Endothelial cell of umbilical vein (primary cell): ENCODE results near the gene CERKL. TPM values are rescaled to one million over a fixed set of nuclear protein-coding genes. Genes with fewer than 3 reads are reported as not detected.

Source experiments
- BruUV-seq: library from RNA; stranded (reverse); fragments of 400-500 nt; replicated peaks from 2 replicates; lab custom pipeline; 2021; lab: Mats Ljungman, UMichigan
- CTCF ChIA-PET: fragments of 300-600, 350-600 bp; sonication (Branson Sonifier 250); formaldehyde crosslinking; loops from one replicate; lab custom pipeline; 2021; ENCODE audit warnings: antibody characterized with exemption, inconsistent platforms; lab: Charles Lee
- POLR2A ChIA-PET: fragments of 300-600, 350-600 bp; sonication (Branson Sonifier 250); formaldehyde crosslinking; loops from one replicate; lab custom pipeline; 2021; ENCODE audit warnings: antibody characterized with exemption, inconsistent platforms; lab: Charles Lee
- DNase-seq: peaks from one replicate; pipeline ENCODE4 v3.0.0-alpha.2; 2011; ENCODE audit warnings: low read depth, low spot score
- FAIRE-seq: peaks from 2 replicates; lab custom pipeline; 2011; peaks lifted over from hg19 to GRCh38; lab: Jason Lieb, UNC
- H2AFZ ChIP-seq: 2 replicates; pipeline ENCODE4 v1.6.0; 2012; ENCODE audit warnings: low read depth, low read length, control low read depth, inconsistent platforms
- H3K27ac ChIP-seq: 2 replicates; pipeline ENCODE4 v1.5.1; 2011; ENCODE audit warnings: low read depth, mild to moderate bottlenecking, control low read depth, low read length, moderate library complexity; ENCODE audit not compliant: insufficient read depth
- H3K27me3 ChIP-seq, 2 experiments: 2 replicates each; pipeline versions ENCODE4 v1.6.0 to v1.6.1; 2011; ENCODE audit warnings: low read length in 2 of 2, mixed read lengths in 1 of 2; ENCODE audit not compliant: control insufficient read depth in 2 of 2, insufficient read depth in 2 of 2
- H3K36me3 ChIP-seq, 2 experiments: 2 replicates in 1 of 2; 3 replicates in 1 of 2; pipeline ENCODE4 v1.5.1; 2011; ENCODE audit warnings: low read length in 2 of 2, mild to moderate bottlenecking in 1 of 2, moderate library complexity in 1 of 2; ENCODE audit not compliant: control insufficient read depth in 2 of 2, insufficient read depth in 2 of 2; ENCODE audit errors: extremely low read depth in 1 of 2
- H3K4me1 ChIP-seq: 3 replicates; pipeline ENCODE4 v1.5.1; 2011; ENCODE audit warnings: mild to moderate bottlenecking, low read length; ENCODE audit not compliant: control insufficient read depth, insufficient read depth; ENCODE audit errors: extremely low read depth
- H3K4me2 ChIP-seq: 2 replicates; pipeline ENCODE4 v1.6.1; 2011; ENCODE audit warnings: low read length, control low read depth, mixed read lengths; ENCODE audit not compliant: insufficient read depth
- H3K4me3 ChIP-seq, 3 experiments: fragments of 200-600 bp in 1 of 3; sonication (generic), shearing (Covaris generic) in 1 of 3; replicated peaks in 1 of 3; 2 replicates each; pipeline ENCODE4 v1.5.1; 2011 to 2016; ENCODE audit warnings: control low read depth in 3 of 3, low read length in 3 of 3, mild to moderate bottlenecking in 2 of 3, inconsistent platforms in 1 of 3, low read depth in 1 of 3, moderate library complexity in 1 of 3; ENCODE audit not compliant: insufficient read depth in 1 of 3
- H3K79me2 ChIP-seq: 2 replicates; pipeline ENCODE4 v1.6.0; 2012; ENCODE audit warnings: low read length, inconsistent platforms; ENCODE audit not compliant: control insufficient read depth, insufficient read depth
- H3K9ac ChIP-seq: replicated peaks from 2 replicates; pipeline ENCODE3; 2011; ENCODE audit warnings: low read length, control low read depth; ENCODE audit not compliant: insufficient read depth; ENCODE audit errors: extremely low read depth
- H3K9me1 ChIP-seq: replicated peaks from 3 replicates; pipeline ENCODE4 v1.6.0; 2011; ENCODE audit warnings: mild to moderate bottlenecking, low read length; ENCODE audit not compliant: control insufficient read depth, insufficient read depth; ENCODE audit errors: extremely low read depth
- H3K9me3 ChIP-seq: replicated peaks from 2 replicates; pipeline ENCODE4 v1.5.1; 2012; ENCODE audit warnings: low read length, inconsistent platforms; ENCODE audit not compliant: control insufficient read depth, insufficient read depth
- H4K20me1 ChIP-seq: replicated peaks from 2 replicates; pipeline ENCODE3; 2011; ENCODE audit warnings: mild to moderate bottlenecking, low read length; ENCODE audit not compliant: control insufficient read depth, insufficient read depth; ENCODE audit errors: extremely low read depth
- CTCF ChIP-seq, 2 donors: IDR thresholded peaks; 1 replicate in 1 of 2; 2 replicates in 1 of 2; pipeline ENCODE4 v1.5.1; 2011; ENCODE audit warnings: low read length in 2 of 2, mild to moderate bottlenecking in 2 of 2, moderate library complexity in 2 of 2, control low read depth in 1 of 2, inconsistent platforms in 1 of 2, low read depth in 1 of 2; ENCODE audit not compliant: insufficient read depth in 1 of 2; ENCODE audit errors: extremely low read depth in 1 of 2
- EZH2 ChIP-seq: IDR thresholded peaks from 2 replicates; pipeline ENCODE4 v1.6.1; 2012; ENCODE audit warnings: borderline replicate concordance, low read depth, mild to moderate bottlenecking, moderate library complexity, low read length, inconsistent platforms; ENCODE audit not compliant: severe bottlenecking
- FOS ChIP-seq: IDR thresholded peaks from 2 replicates; pipeline ENCODE4 v1.6.1; 2011; ENCODE audit warnings: mild to moderate bottlenecking, low read length, moderate library complexity, borderline replicate concordance; ENCODE audit not compliant: insufficient read depth
- GATA2 ChIP-seq: IDR thresholded peaks from 2 replicates; pipeline ENCODE4 v1.7.0; 2011; ENCODE audit warnings: low read depth, mild to moderate bottlenecking, moderate library complexity, mixed read lengths, low read length; ENCODE audit not compliant: insufficient read length, insufficient read depth
- JUN ChIP-seq: IDR thresholded peaks from 2 replicates; pipeline ENCODE4 v1.6.1; 2011; ENCODE audit warnings: borderline replicate concordance, low read depth; ENCODE audit not compliant: insufficient read length, insufficient read depth
- MAX ChIP-seq: IDR thresholded peaks from 2 replicates; pipeline ENCODE4 v1.6.1; 2011; ENCODE audit not compliant: insufficient read depth, insufficient read length
- MYC ChIP-seq: IDR thresholded peaks from one replicate; pipeline ENCODE4 v1.6.1; 2011; ENCODE audit warnings: mild to moderate bottlenecking, low read depth, low read length
- POLR2A ChIP-seq: IDR thresholded peaks from 2 replicates; pipeline ENCODE4 v1.6.1; 2012; ENCODE audit warnings: low read depth, mild to moderate bottlenecking, control low read depth, low read length
- POLR2AphosphoS5 ChIP-seq: IDR thresholded peaks from 2 replicates; pipeline ENCODE4 v1.6.1; 2012; ENCODE audit warnings: low read depth, mild to moderate bottlenecking, control low read depth, low read length, moderate library complexity; ENCODE audit not compliant: insufficient read depth
- dilution Hi-C: fragments of 300-500 bp; cut with MboI; formaldehyde crosslinking; loops from one replicate; pipeline ENCODE4 v1.15.0; 2019; ENCODE audit warnings: low sequenced_read_pairs; ENCODE audit not compliant: extremely low pct_ligation_motif_present
- intact Hi-C: fragments of 100-400 bp; cut with micrococcal nuclease; formaldehyde crosslinking; loops from one replicate; pipeline ENCODE4 v1.10.0; 2022
- polyA plus RNA-seq, 4 experiments: library from polyadenylated mRNA; depleted of rRNA in 3 of 4; stranded (reverse) in 3 of 4; unstranded in 1 of 4; fragments of >200 nt; gene quantifications; 2 replicates each; pipeline versions ENCODE4 v1.2.1 to v1.2.3, GENCODE V29; 2011 to 2012; ENCODE audit warnings: missing spikeins in 1 of 4
- total RNA-seq: library from RNA; stranded (reverse); gene quantifications from 2 replicates; pipeline ENCODE4 v1.2.3, GENCODE V29; 2021

The CERKL gene
- total and polyA plus RNA-seq, 2 donors (not counting 3 experiments of a cell fraction or from before 2014, with no cell fraction given) = not detected

- Histone ChIP-seq H3K4me2 (no peak overlapping the region), H3K4me1 (no peaks in the 10 kb centered on the region), H3K9me1 (no peaks in the 10 kb centered on the region), H3K4me3 (no peak overlapping the region), H3K36me3 (no peaks in the 10 kb centered on the region), H4K20me1 (no peaks in the 10 kb centered on the region), H2AFZ (no peak overlapping the region), H3K27me3 (no peaks in the 10 kb centered on the region), H3K9ac (no peak overlapping the region), H3K79me2 (no peaks in the 10 kb centered on the region), H3K27ac (no peak overlapping the region), H3K9me3 (no peaks in the 10 kb centered on the region)
- dilution Hi-C loops (no loop called here), intact Hi-C loops (no loop called here)
- no peak for DNase-seq
- no peak for FAIRE-seq
- TF ChIP-seq MYC = no peak
- no peak for TF ChIP-seq FOS
- TF ChIP-seq JUN = no peak
- TF ChIP-seq GATA2 = no peak
- no peak for TF ChIP-seq MAX
- TF ChIP-seq CTCF (IDR thresholded peaks at IDR 0.05; ENCODE audit: extremely low read depth in 1 of 2, insufficient read depth in 1 of 2, low read depth in 1 of 2, low read length in 2 of 2) = no peak
- TF ChIP-seq EZH2 = no peak
- no peak for TF ChIP-seq POLR2A
- no peak for TF ChIP-seq POLR2AphosphoS5
- no TSS peak for BruUV-seq
- ChIA-PET POLR2A (no interaction called here), CTCF (interaction anchor here (1.9 kb wide), 1 partner anchor 1435 kb away, joined by 5 read pairs; no protein-coding TSS in a partner anchor)
These were observed 98.5 kb downstream of the CERKL start for GRCh38 chr2:181558371-181558770.
